ENCODE data around the gene ERBB4. TPM values are rescaled to one million over a fixed set of nuclear protein-coding genes. Genes with fewer than 3 reads are reported as not detected.
"Not testable (repeated sequence)": the region's sequence is repeated elsewhere in the genome, so short reads cannot be mapped to it uniquely, and the experiment has no call there.

ERBB4 gene
- total RNA-seq, 4 donors from 2014 or later = 0.16 to 12.7 (median 0.27) TPM; not detected in 1

DNA sequence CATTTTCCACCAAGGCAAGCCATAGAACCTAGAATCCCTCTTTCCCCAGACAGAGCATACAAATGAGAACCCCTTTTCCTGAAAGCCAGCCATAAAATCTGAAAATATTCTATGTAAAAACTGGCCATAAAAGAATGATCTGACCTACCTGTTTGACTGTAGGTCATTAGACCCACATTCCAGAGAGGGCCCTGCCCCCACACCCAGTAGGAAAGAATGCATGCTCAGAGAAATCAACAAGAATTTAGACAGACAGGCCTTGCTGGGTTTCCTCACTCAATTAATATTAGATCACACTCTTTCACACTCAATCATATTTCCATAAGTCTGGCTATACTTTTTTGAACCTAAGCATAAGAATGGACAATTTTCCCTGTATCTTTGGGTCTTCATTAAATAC lies 929.5 kb downstream of the ERBB4 start:
- H3K4me1 ChIP-seq = no peaks in the 10 kb centered on the region
- no peak overlapping the region for H3K27ac ChIP-seq
- H3K36me3 ChIP-seq = no peaks in the 10 kb centered on the region
- intact Hi-C loops (cut with DNase I; ENCODE audit: low total_unique reads) = no loop called here
- TF ChIP-seq, protein P1, sequence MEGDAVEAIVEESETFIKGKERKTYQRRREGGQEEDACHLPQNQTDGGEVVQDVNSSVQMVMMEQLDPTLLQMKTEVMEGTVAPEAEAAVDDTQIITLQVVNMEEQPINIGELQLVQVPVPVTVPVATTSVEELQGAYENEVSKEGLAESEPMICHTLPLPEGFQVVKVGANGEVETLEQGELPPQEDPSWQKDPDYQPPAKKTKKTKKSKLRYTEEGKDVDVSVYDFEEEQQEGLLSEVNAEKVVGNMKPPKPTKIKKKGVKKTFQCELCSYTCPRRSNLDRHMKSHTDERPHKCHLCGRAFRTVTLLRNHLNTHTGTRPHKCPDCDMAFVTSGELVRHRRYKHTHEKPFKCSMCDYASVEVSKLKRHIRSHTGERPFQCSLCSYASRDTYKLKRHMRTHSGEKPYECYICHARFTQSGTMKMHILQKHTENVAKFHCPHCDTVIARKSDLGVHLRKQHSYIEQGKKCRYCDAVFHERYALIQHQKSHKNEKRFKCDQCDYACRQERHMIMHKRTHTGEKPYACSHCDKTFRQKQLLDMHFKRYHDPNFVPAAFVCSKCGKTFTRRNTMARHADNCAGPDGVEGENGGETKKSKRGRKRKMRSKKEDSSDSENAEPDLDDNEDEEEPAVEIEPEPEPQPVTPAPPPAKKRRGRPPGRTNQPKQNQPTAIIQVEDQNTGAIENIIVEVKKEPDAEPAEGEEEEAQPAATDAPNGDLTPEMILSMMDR (IDR thresholded peaks at IDR 0.05) = no peak
- TF ChIP-seq POLR2A (IDR thresholded peaks at IDR 0.05) = no peak
- no peak for DNase-seq
- no peak overlapping the region for H3K4me3 ChIP-seq
- no peaks in the 10 kb centered on the region for H3K27me3 ChIP-seq
- in situ Hi-C loops (cut with MboI; ENCODE audit: low pct_ligation_motif_present in 1 of 4, low pct_unique_long_range_greater_than_20kb in 1 of 4, low sequenced_read_pairs in 3 of 4) = no loop called here
- H3K9me3 ChIP-seq = no peaks in the 10 kb centered on the region

DNA sequence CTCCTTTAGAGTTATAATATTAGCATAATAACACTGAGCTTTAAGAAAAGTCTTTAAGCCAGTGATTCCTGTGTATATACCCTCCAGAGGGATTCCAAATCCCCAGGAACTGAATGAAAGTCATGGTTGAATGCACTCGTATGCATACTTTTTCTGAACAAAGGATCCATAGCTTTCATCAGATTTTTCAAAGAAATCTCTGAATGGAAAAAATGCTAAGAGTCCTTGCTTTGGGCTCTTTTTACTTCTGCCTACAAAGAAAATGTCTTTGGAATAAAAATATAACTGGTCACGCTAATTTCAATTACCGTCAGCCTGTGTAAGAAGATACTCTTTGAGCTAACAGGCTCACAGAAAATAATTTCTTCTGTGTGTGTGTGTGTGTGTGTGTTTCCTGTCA lies 939.5 kb downstream of the ERBB4 start:
- Histone ChIP-seq H3K4me1 (no peaks in the 10 kb centered on the region), H3K4me3 (no peak overlapping the region), H3K36me3 (no peaks in the 10 kb centered on the region), H3K27me3 (no peaks in the 10 kb centered on the region), H3K27ac (no peak overlapping the region), H3K9me3 (no peaks in the 10 kb centered on the region)
- intact Hi-C loops (cut with DNase I; ENCODE audit: low total_unique reads) (no loop called here), in situ Hi-C loops (cut with MboI; ENCODE audit: low pct_ligation_motif_present in 1 of 4, low pct_unique_long_range_greater_than_20kb in 1 of 4, low sequenced_read_pairs in 3 of 4) (no loop called here)
- WGBS, 2 donors (ENCODE audit: low coverage in 1 of 2) = 74 to 86% methylated on average over 3 of the region's 3 CpGs
- DNase-seq = no peak
- TF ChIP-seq, protein P1 (IDR thresholded peaks at IDR 0.05) = no peak
- no peak for TF ChIP-seq EP300 (IDR thresholded peaks at IDR 0.05; ENCODE audit: low read depth)
- TF ChIP-seq POLR2AphosphoS5 (IDR thresholded peaks at IDR 0.05) = no peak
- no peak for TF ChIP-seq POLR2A (IDR thresholded peaks at IDR 0.05)

DNA sequence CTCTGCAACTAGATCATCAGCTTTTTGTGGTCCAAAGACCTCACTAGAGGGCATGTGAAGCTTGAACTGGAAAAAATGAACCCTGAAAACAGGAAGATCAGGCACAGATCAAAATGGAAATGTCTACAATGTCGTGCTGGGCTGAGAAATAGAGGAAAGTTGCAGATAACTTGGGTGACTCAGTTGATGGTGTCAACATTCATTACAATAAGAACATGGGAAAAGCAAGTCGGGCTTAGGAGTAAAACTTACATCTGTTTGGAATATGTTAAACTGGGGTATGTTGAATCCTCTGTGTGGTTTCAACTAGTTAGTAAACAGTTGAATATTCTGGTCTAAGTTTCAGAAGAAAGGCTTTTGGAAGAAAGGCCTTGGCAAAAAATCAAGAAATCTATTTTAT lies 940.4 kb downstream of the ERBB4 start:
- Histone ChIP-seq H3K9me3 (no peaks in the 10 kb centered on the region), H3K4me3 (no peak overlapping the region), H3K27ac (no peak overlapping the region), H3K27me3 (no peaks in the 10 kb centered on the region), H3K4me1 (no peaks in the 10 kb centered on the region), H3K36me3 (no peaks in the 10 kb centered on the region)
- DNase-seq = no peak
- in situ Hi-C loops (cut with MboI; ENCODE audit: low pct_ligation_motif_present in 1 of 4, low pct_unique_long_range_greater_than_20kb in 1 of 4, low sequenced_read_pairs in 3 of 4) (no loop called here), intact Hi-C loops (cut with DNase I; ENCODE audit: low total_unique reads) (no loop called here)
- 54 to 62% methylated on average over 2 of the region's 2 CpGs for WGBS, 2 donors (ENCODE audit: low coverage in 1 of 2)
- TF ChIP-seq, protein P1 (IDR thresholded peaks at IDR 0.05) = no peak
- TF ChIP-seq EP300 (IDR thresholded peaks at IDR 0.05; ENCODE audit: low read depth) (no peak), POLR2AphosphoS5 (IDR thresholded peaks at IDR 0.05) (no peak), POLR2A (IDR thresholded peaks at IDR 0.05) (no peak)

- WGBS, 2 donors (ENCODE audit: low coverage in 1 of 2) = 30 to 41% methylated on average over 3 to 12 of the region's 12 CpGs
- DNase-seq; H3K27ac ChIP-seq; H3K4me3 ChIP-seq; H3K36me3 ChIP-seq; H3K27me3 ChIP-seq; in situ Hi-C loops (cut with MboI; ENCODE audit: low pct_ligation_motif_present in 1 of 4, low pct_unique_long_range_greater_than_20kb in 1 of 4, low sequenced_read_pairs in 3 of 4); H3K9me3 ChIP-seq; intact Hi-C loops (cut with DNase I; ENCODE audit: low total_unique reads); H3K4me1 ChIP-seq: not testable (repeated sequence)
These were observed 946.6 kb downstream of the ERBB4 start for GRCh38 chr2:211592006-211592405.

DNA sequence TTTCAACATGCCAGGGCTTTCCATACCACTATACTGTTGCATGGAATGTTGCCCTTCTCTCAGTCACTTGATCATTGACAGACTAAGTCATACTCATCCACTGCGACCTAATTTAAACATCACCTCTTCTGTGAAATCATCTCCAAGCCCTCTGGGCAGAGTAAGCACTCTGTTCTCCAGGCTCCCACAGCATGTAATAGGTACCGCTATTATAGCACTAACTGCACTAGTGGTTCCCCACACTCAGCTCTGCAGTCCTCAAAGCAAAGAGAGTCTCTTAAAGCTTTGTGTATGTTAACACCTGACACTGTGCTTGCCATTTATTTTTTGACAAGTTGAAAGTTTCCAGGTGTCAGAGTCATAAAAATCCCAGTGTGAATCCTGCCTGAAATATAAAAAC lies 947.2 kb downstream of the ERBB4 start:
- 33 to 42% methylated on average over 2 of the region's 2 CpGs for WGBS, 2 donors (ENCODE audit: low coverage in 1 of 2)

More for the DNA sequence above, 947.2 kb downstream of the ERBB4 start:
- H3K36me3 ChIP-seq = no peaks in the 10 kb centered on the region
- intact Hi-C loops (cut with DNase I; ENCODE audit: low total_unique reads) = no loop called here
- DNase-seq = no peak
- no peaks in the 10 kb centered on the region for H3K27me3 ChIP-seq
- in situ Hi-C loops (cut with MboI; ENCODE audit: low pct_ligation_motif_present in 1 of 4, low pct_unique_long_range_greater_than_20kb in 1 of 4, low sequenced_read_pairs in 3 of 4) = no loop called here
- TF ChIP-seq POLR2A (IDR thresholded peaks at IDR 0.05) = no peak
- TF ChIP-seq EP300 (IDR thresholded peaks at IDR 0.05; ENCODE audit: low read depth) = no peak
- no peak for TF ChIP-seq POLR2AphosphoS5 (IDR thresholded peaks at IDR 0.05)
- TF ChIP-seq, protein P1 (IDR thresholded peaks at IDR 0.05) = no peak
- H3K27ac ChIP-seq = no peak overlapping the region
- no peaks in the 10 kb centered on the region for H3K4me1 ChIP-seq
- H3K4me3 ChIP-seq = no peak overlapping the region
- no peaks in the 10 kb centered on the region for H3K9me3 ChIP-seq

Measured in transverse colon (tissue), 4 donors.